PFSK-1 (cell line): Measurements from ENCODE around the gene NFIL3.

ENCODE experiments used
- POLR2AphosphoS5 ChIP-seq: IDR thresholded peaks from 2 replicates; pipeline ENCODE4 v1.6.1; 2012; ENCODE audit warnings: low read depth, mild to moderate bottlenecking, control low read depth, low read length, moderate library complexity
- SIN3A ChIP-seq: IDR thresholded peaks from 2 replicates; pipeline ENCODE4 v1.6.1; 2012; ENCODE audit warnings: mild to moderate bottlenecking, low read length, moderate library complexity, borderline replicate concordance; ENCODE audit not compliant: insufficient read depth

- no peak for TF ChIP-seq POLR2AphosphoS5
- TF ChIP-seq SIN3A, result no peak
Measured at GRCh38 chr9:91421128-91421765, 2.4 kb downstream of the NFIL3 start.
